SJCRH30 (cell line): ENCODE data around the gene MYCN. TPM values are rescaled to one million over a fixed set of nuclear protein-coding genes. Genes with fewer than 3 reads are reported as not detected.

Source experiments
- DNase-seq, 2 experiments: peaks; one replicate each; pipeline ENCODE4 v3.0.0-alpha.2; 2015 to 2020
- H3K27ac ChIP-seq: fragments of 250-450 bp; sonication (Bioruptor Pico); 2 replicates; pipeline ENCODE4 v1.5.1; 2020; ENCODE audit warnings: mild to moderate bottlenecking, moderate library complexity
- H3K27me3 ChIP-seq: fragments of 250-450 bp; sonication (Bioruptor Pico); 2 replicates; pipeline ENCODE4 v1.5.1; 2020; ENCODE audit warnings: mild to moderate bottlenecking, moderate library complexity
- H3K36me3 ChIP-seq: fragments of 250-450 bp; sonication (Bioruptor Pico); 2 replicates; pipeline ENCODE4 v1.5.1; 2020; ENCODE audit warnings: mild to moderate bottlenecking, moderate library complexity
- H3K4me1 ChIP-seq: fragments of 250-450 bp; sonication (Bioruptor Pico); 2 replicates; pipeline ENCODE4 v1.5.1; 2020; ENCODE audit warnings: mild to moderate bottlenecking, moderate library complexity
- H3K4me3 ChIP-seq: fragments of 250-450 bp; sonication (Bioruptor Pico); 2 replicates; pipeline ENCODE4 v1.5.1; 2020; ENCODE audit warnings: mild to moderate bottlenecking, moderate library complexity
- H3K9me3 ChIP-seq: fragments of 250-450 bp; sonication (Bioruptor Pico); replicated peaks from 2 replicates; pipeline ENCODE4 v1.5.1; 2020; ENCODE audit warnings: mild to moderate bottlenecking, moderate library complexity
- total RNA-seq: library from RNA; depleted of rRNA; stranded (reverse); fragments of >200 nt; shearing (Covaris generic); gene quantifications from 2 replicates; pipeline ENCODE4 v1.2.3, GENCODE V29; 2014; rRNA removed

The MYCN gene
- total RNA-seq: 185 and 190 TPM in 2 replicates

DNA sequence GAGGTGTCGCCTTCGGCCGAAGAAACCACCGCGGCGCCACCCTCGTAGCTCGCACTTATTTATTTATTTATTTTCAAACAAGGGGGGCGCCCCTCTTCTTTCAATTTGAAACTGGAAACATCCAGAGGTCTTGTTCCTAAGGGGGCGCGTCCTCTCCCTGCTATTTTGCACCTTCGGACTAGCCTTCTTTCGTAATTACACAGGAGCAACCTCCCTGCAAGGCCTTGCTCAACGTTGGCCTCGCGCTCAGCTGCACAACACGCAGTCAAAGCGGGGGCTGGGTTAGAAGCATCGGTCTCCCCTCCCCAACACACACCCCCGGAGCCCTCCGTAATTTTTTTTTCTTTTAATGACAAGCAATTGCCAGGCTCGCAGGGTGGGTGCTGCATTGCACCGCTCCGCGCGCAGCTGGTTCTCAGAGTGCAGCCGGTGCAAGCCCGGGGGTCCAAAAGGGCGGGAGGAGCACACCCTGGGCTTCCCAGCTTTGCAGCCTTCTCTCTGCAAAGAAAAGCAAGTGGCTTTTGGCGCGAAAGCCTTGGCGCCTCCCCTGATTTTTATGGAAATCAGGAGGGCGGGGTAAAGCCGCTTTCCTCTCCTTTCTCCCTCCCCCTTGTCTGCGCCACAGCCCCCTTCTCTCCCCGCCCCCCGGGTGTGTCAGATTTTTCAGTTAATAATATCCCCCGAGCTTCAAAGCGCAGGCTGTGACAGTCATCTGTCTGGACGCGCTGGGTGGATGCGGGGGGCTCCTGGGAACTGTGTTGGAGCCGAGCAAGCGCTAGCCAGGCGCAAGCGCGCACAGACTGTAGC lies at the start of gene MYCN:
MYCN (plus strand) TSS at position 697 of the 807 bp plus-strand sequence. CDS start 1,515 bp downstream, outside the sequence.
- Histone ChIP-seq H3K4me3 (peak within 1 kb of the TSS; percentile 83), H3K9me3 (no peaks in the 10 kb centered on the region), H3K36me3 (peaks cover 26% of the 10 kb centered on the region), H3K27ac (peak within 1 kb of the TSS; percentile 83), H3K27me3 (no peaks in the 10 kb centered on the region), H3K4me1 (peaks cover 10% of the 10 kb centered on the region)
- peak; percentile 100 for DNase-seq

DNA sequence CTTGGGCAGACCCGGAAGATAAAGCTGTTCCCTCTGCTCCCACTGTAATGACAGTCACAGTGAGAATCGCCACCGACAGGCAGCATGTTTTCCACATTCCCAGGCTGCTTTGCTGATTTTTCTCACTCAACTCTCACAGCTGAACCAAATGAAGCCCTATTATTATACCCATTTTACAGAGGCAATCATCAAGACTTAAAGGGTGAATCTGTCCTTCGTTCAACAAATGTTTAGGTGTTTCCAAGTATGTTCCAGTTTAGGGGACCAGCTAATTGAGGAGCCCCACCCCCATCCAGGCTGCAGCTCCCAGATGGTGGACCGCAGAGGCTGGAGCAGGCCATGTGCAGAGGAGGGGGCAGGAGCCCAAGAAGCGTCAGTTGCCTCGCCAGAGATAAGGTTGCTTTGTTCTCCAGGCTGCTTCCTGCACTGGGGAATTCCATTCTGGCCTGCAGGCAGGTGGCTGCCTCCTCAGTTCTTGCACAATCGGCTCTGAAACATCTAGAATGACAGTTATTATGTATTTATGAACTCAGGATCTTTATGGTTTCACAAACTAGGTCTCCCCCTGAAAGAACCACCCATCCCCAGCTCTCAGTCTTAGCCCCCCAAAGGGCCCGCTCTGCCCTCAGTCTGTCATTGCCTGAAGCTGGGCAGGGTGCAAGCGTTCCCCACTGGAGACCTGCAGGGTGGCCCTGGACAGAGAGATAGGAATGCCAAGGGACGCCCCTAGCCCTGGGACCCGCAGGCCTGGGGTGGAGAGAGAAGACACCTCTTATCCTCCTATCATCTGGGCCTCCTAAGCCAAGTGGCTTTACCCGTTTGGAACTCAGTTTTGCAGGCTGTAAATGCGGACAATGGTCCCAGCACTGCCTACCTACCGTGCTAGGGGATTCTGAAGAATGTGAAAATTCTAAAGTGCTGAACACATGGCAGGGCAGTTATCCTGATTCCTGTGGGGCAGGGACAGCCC lies 49.1 kb upstream of the MYCN start:
- H3K4me3 ChIP-seq: no peak overlapping the region
- H3K4me1 ChIP-seq: peaks cover 37% of the 10 kb centered on the region
- no peaks in the 10 kb centered on the region for H3K36me3 ChIP-seq
- peak; percentile 82 to 91 for DNase-seq
- H3K27ac ChIP-seq: peak overlapping the region; percentile 92
- H3K27me3 ChIP-seq: no peaks in the 10 kb centered on the region
- no peaks in the 10 kb centered on the region for H3K9me3 ChIP-seq

DNA sequence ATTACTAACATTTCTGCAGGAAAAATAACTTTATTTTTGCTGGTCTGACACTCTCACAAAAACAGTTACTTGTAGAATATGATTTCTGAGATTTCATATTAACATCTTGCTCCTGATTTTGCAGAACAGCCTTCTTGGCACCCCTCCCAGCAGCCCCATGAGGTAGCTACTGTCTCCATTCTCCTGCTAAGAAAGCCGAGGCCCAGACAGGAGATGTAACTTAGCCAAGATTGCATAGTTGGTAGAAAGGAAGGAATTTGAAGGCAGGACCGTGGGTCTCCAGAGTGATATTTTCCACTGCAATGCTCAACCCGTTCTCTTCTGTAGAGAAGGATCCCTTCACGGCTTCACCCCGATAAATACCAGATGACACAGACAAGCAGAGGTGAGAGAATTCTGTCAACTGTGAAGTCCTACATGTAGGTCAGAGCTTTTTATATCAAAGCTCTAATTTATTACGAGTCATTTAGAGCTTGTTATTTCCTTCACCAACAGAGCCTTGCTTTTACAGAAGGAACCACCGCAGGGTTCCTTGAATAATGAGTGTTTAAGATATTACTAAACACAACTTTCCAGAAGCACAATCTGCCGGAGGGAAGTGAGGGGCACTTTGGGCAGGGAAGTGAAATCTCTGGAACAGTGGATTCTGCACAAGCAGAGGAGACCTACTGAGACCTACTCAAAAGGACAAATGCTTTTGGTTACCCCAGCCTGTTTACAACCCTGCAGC lies 48.0 kb upstream of the MYCN start:
- H3K9me3 ChIP-seq: no peaks in the 10 kb centered on the region; the same call in 1 of the 2 replicates
- H3K4me3 ChIP-seq: no peak overlapping the region
- no peak for DNase-seq
- no peak overlapping the region for H3K27ac ChIP-seq
- H3K4me1 ChIP-seq: peaks cover 34% of the 10 kb centered on the region
- no peaks in the 10 kb centered on the region for H3K27me3 ChIP-seq
- H3K36me3 ChIP-seq: no peaks in the 10 kb centered on the region

DNA sequence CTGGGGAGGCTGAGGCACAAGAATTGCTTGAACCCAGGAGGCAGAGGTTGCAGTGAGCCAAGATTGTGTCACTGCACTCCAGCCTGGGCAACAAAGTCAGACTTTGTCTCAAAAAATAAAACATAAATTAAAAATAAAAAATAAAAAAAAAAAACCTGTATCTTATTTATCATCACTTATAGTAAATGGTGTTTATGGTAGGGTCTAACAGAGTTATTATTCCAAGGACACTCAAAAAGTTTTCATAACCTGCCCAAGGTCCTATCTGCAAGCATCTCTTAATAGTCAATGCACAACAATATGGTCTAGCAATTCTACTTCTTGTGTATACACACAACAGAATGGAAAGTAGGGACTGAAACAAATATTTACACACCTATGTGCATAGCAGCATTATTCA lies 47.3 kb upstream of the MYCN start:
- Histone ChIP-seq H3K4me1 (peaks cover 34% of the 10 kb centered on the region), H3K27me3 (no peaks in the 10 kb centered on the region), H3K4me3 (no peak overlapping the region), H3K27ac (no peak overlapping the region), H3K36me3 (no peaks in the 10 kb centered on the region), H3K9me3 (peaks cover 4% of the 10 kb centered on the region; the same call in 1 of the 2 replicates)
- no peak for DNase-seq

DNA sequence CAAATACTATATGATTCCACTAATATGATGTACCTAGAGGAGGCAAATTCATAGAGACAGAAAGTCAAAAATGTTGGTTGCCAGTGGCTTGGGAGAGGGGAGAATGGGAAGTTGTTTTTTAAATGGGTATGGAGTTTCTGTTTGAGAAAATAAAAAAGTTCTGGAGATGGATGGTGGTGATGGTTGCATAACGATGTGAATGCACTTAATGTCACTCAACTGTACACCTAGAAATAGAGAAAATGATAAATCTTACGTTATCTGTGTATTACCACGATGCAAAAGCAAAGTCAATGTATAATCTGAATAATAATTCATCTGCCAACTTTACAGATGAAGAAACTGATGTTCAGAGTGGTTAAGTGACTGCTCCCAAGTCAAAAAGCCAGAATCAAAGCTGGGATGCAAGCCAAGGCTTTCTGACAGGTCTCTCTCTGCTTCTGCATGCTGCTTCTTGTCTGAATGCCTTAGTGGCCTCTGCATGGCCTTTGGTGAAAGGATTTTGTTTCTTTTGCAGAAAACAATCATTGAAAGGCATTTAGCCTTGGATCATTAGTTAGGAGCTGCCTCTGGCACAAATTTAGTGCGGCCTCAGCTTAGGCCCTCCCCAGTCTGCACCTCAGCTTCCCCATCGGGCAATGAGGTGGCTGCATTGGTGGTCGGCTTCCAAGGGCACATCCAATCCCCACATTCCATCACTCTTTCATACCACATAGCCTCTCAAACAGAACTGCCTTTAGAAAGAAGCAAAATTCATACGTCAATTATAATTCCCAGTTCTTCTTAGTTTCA lies 46.5 kb upstream of the MYCN start:
- peaks cover 5% of the 10 kb centered on the region; the same call in 1 of the 2 replicates for H3K9me3 ChIP-seq
- no peaks in the 10 kb centered on the region for H3K27me3 ChIP-seq
- peaks cover 30% of the 10 kb centered on the region for H3K4me1 ChIP-seq
- H3K4me3 ChIP-seq: no peak overlapping the region
- H3K27ac ChIP-seq: no peak overlapping the region
- DNase-seq: no peak
- no peaks in the 10 kb centered on the region for H3K36me3 ChIP-seq

GRCh38 chr2:15894481-15895144 lies 45.7 kb upstream of the MYCN start:
- no peaks in the 10 kb centered on the region for H3K27me3 ChIP-seq
- peaks cover 22% of the 10 kb centered on the region for H3K4me1 ChIP-seq
- peaks cover 5% of the 10 kb centered on the region; the same call in 1 of the 2 replicates for H3K9me3 ChIP-seq
- no peaks in the 10 kb centered on the region for H3K36me3 ChIP-seq
- DNase-seq: no peak
- H3K27ac ChIP-seq: no peak overlapping the region
- H3K4me3 ChIP-seq: no peak overlapping the region

- Histone ChIP-seq H3K9me3 (peaks cover 9% of the 10 kb centered on the region), H3K27me3 (no peaks in the 10 kb centered on the region), H3K27ac (no peak overlapping the region), H3K4me3 (no peak overlapping the region), H3K4me1 (peaks cover 13% of the 10 kb centered on the region), H3K36me3 (no peaks in the 10 kb centered on the region; the same call in 1 of the 2 replicates)
- peak in 1 of 2 experiments; percentile 50 for DNase-seq
Observed at GRCh38 chr2:15895615-15896469, 44.5 kb upstream of the MYCN start.

DNA sequence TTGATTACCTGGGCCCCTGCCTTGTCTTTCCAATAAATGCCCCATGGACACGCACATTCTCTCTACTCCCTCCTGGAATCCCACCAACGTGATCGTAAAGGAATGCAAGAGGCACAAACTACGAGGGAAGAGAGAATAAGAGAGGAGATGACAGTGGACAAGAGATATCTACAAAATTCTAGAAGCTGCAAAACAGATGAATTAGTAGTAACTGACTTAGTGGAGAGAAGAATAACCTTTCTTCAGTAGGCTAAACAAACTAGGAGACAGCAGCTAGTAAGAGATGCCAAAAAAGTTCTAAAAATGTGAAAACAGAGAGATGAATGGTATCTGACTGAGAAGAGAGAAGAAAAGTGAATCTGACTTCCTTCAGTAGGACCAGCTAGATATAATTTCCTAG lies 43.5 kb upstream of the MYCN start:
- Histone ChIP-seq H3K27me3 (no peaks in the 10 kb centered on the region), H3K4me3 (no peak overlapping the region), H3K4me1 (peaks cover 3% of the 10 kb centered on the region), H3K9me3 (peaks cover 12% of the 10 kb centered on the region), H3K27ac (no peak overlapping the region), H3K36me3 (no peaks in the 10 kb centered on the region; the same call in 1 of the 2 replicates)
- DNase-seq: no peak

GRCh38 chr2:15897431-15898098 lies 42.8 kb upstream of the MYCN start:
- no peak for DNase-seq
- Histone ChIP-seq H3K4me1 (peaks cover 2% of the 10 kb centered on the region), H3K9me3 (peaks cover 12% of the 10 kb centered on the region), H3K36me3 (no peaks in the 10 kb centered on the region; the same call in 1 of the 2 replicates), H3K27ac (no peak overlapping the region), H3K27me3 (no peaks in the 10 kb centered on the region), H3K4me3 (no peak overlapping the region)

- H3K36me3 ChIP-seq: no peaks in the 10 kb centered on the region; the same call in 1 of the 2 replicates
- no peak for DNase-seq
- peaks cover 12% of the 10 kb centered on the region for H3K9me3 ChIP-seq
- H3K4me1 ChIP-seq: peaks cover 2% of the 10 kb centered on the region
- H3K27ac ChIP-seq: no peak overlapping the region
- no peak overlapping the region for H3K4me3 ChIP-seq
- no peaks in the 10 kb centered on the region for H3K27me3 ChIP-seq
Observed at GRCh38 chr2:15899327-15899612, 41.1 kb upstream of the MYCN start.

GRCh38 chr2:15899751-15900493 lies 40.4 kb upstream of the MYCN start:
- no peaks in the 10 kb centered on the region; the same call in 1 of the 2 replicates for H3K4me1 ChIP-seq
- H3K36me3 ChIP-seq: no peaks in the 10 kb centered on the region; the same call in 1 of the 2 replicates
- H3K27me3 ChIP-seq: no peaks in the 10 kb centered on the region
- DNase-seq: no peak
- H3K27ac ChIP-seq: no peak overlapping the region
- no peak overlapping the region for H3K4me3 ChIP-seq
- H3K9me3 ChIP-seq: peaks cover 14% of the 10 kb centered on the region
